GM19240 (cell line): ENCODE measurements around the gene AHNAK2.

Experiments used
- DNase-seq: peaks from one replicate; pipeline ENCODE4 v3.0.0; 2011; ENCODE audit warnings: low spot score; ENCODE audit not compliant: insufficient read length

AHNAK2 gene

GRCh38 chr14:104887623-104888488, 90.3 kb downstream of the AHNAK2 start:
- no peak for DNase-seq
